Measurements from ENCODE around the gene SOX6.

Gene SOX6

GRCh38 chr11:16262645-16262955 lies 93.7 kb downstream of the SOX6 start:
- no peak for DNase-seq

GRCh38 chr11:16261836-16262644 lies 94.3 kb downstream of the SOX6 start:
- DNase-seq: no peak

- no peak for DNase-seq
These were observed 104.0 kb downstream of the SOX6 start for GRCh38 chr11:16252373-16252772.

- no peak for DNase-seq
These were observed 108.1 kb downstream of the SOX6 start for GRCh38 chr11:16248248-16248647.

GRCh38 chr11:16242806-16243205 lies 113.5 kb downstream of the SOX6 start:
- DNase-seq: no peak

- no peak for DNase-seq
These were observed 115.7 kb downstream of the SOX6 start for GRCh38 chr11:16240687-16241086.

- no peak for DNase-seq
These were observed 116.9 kb downstream of the SOX6 start for GRCh38 chr11:16239141-16240105.

- peak; percentile 51 to 76 for DNase-seq
These were observed 130.1 kb downstream of the SOX6 start for GRCh38 chr11:16226245-16226644.

GRCh38 chr11:16225623-16226022 lies 130.7 kb downstream of the SOX6 start:
- no peak for DNase-seq

- DNase-seq: no peak
These were observed 132.8 kb downstream of the SOX6 start for GRCh38 chr11:16223558-16223957.

- no peak for DNase-seq
These were observed 138.7 kb downstream of the SOX6 start for GRCh38 chr11:16217631-16218030.

- DNase-seq: no peak
These were observed 139.5 kb downstream of the SOX6 start for GRCh38 chr11:16216831-16217230.

- no peak for DNase-seq
These were observed 141.0 kb downstream of the SOX6 start for GRCh38 chr11:16215352-16215751.

- DNase-seq: no peak
These were observed 144.9 kb downstream of the SOX6 start for GRCh38 chr11:16211407-16211806.

GRCh38 chr11:16204261-16204660 lies 152.1 kb downstream of the SOX6 start:
- no peak for DNase-seq

GRCh38 chr11:16195651-16196050 lies 160.7 kb downstream of the SOX6 start:
- DNase-seq: no peak

GRCh38 chr11:16194566-16194965 lies 161.8 kb downstream of the SOX6 start:
- DNase-seq: no peak

GRCh38 chr11:16193897-16194381 lies 162.4 kb downstream of the SOX6 start:
- DNase-seq: no peak

GRCh38 chr11:16191868-16192240 lies 164.5 kb downstream of the SOX6 start:
- no peak for DNase-seq

GRCh38 chr11:16191212-16191867 lies 165.0 kb downstream of the SOX6 start:
- DNase-seq: no peak

- DNase-seq: no peak
These were observed 169.7 kb downstream of the SOX6 start for GRCh38 chr11:16186680-16187079.

- DNase-seq: no peak
These were observed 171.3 kb downstream of the SOX6 start for GRCh38 chr11:16185042-16185441.

- DNase-seq: peak; percentile 1 to 46
These were observed 171.8 kb downstream of the SOX6 start for GRCh38 chr11:16184588-16184987.
